Body of pancreas (tissue), 4 donors: ENCODE data around the gene OR6C6.

Experiments
- POLR2A ChIP-seq, 3 donors: fragments of 450-650 bp; IDR thresholded peaks; one replicate each; pipeline ENCODE4 v1.6.1; 2016; ENCODE audit warnings: antibody characterized with exemption in 3 of 3, mild to moderate bottlenecking in 2 of 3
- TF ChIP-seq, protein P1 (sequence below), 7 experiments: fragments of 450-650 bp in 4 of 7; fragments of 200-600 bp in 3 of 7; sonication (generic) in 3 of 7; IDR thresholded peaks; one replicate each; pipeline ENCODE4 v1.5.1; 2016 to 2019; ENCODE audit warnings: antibody characterized with exemption in 7 of 7

- TF ChIP-seq, protein P1, sequence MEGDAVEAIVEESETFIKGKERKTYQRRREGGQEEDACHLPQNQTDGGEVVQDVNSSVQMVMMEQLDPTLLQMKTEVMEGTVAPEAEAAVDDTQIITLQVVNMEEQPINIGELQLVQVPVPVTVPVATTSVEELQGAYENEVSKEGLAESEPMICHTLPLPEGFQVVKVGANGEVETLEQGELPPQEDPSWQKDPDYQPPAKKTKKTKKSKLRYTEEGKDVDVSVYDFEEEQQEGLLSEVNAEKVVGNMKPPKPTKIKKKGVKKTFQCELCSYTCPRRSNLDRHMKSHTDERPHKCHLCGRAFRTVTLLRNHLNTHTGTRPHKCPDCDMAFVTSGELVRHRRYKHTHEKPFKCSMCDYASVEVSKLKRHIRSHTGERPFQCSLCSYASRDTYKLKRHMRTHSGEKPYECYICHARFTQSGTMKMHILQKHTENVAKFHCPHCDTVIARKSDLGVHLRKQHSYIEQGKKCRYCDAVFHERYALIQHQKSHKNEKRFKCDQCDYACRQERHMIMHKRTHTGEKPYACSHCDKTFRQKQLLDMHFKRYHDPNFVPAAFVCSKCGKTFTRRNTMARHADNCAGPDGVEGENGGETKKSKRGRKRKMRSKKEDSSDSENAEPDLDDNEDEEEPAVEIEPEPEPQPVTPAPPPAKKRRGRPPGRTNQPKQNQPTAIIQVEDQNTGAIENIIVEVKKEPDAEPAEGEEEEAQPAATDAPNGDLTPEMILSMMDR (IDR thresholded peaks at IDR 0.05): no peak
- no peak for TF ChIP-seq POLR2A (IDR thresholded peaks at IDR 0.05)
Measured at GRCh38 chr12:55320201-55320600, 23.8 kb upstream of the OR6C6 start.
